ENCODE measurements around the gene TMPRSS15.

Gene TMPRSS15

GRCh38 chr21:18235545-18235944 is 168.0 kb downstream of the TMPRSS15 start:
- no peak for DNase-seq

- DNase-seq, result no peak
These were observed 175.4 kb downstream of the TMPRSS15 start for GRCh38 chr21:18228060-18228739.

GRCh38 chr21:18222346-18222745 is 181.2 kb downstream of the TMPRSS15 start:
- DNase-seq, result no peak

GRCh38 chr21:18220498-18220897 is 183.1 kb downstream of the TMPRSS15 start:
- DNase-seq, result no peak
